CD4-positive, alpha-beta memory T cell (primary cell): ENCODE data around the gene SNX14. TPM values are rescaled to one million over a fixed set of nuclear protein-coding genes. Genes with fewer than 3 reads are reported as not detected.

Source experiments
- CTCF ChIA-PET: fragments of 350-600 bp; sonication (Branson Sonifier 250); formaldehyde crosslinking; loops from one replicate; lab custom pipeline; 2021; ENCODE audit warnings: inconsistent platforms; ENCODE audit not compliant: partially characterized antibody; lab: Charles Lee
- POLR2A ChIA-PET: fragments of 350-600 bp; sonication (Branson Sonifier 250); formaldehyde crosslinking; loops from one replicate; lab custom pipeline; 2021; ENCODE audit not compliant: partially characterized antibody; lab: Charles Lee
- DNase-seq, 5 donors: peaks; one replicate each; pipeline versions ENCODE4 v3.0.0 to v3.0.0-alpha.2; 2020 to 2022; ENCODE audit warnings: mixed read lengths in 1 of 5
- H3K27ac ChIP-seq: one replicate; pipeline ENCODE4 v1.7.0; 2013; ENCODE audit warnings: low read depth, low read length
- H3K27me3 ChIP-seq: 2 replicates; pipeline ENCODE4 v1.7.0; 2013; ENCODE audit warnings: mild to moderate bottlenecking, low read length, moderate library complexity; ENCODE audit not compliant: insufficient read depth
- H3K36me3 ChIP-seq: 2 replicates; pipeline ENCODE4 v1.7.0; 2013; ENCODE audit warnings: mild to moderate bottlenecking, low read length, moderate library complexity; ENCODE audit not compliant: insufficient read depth
- H3K4me1 ChIP-seq: 2 replicates; pipeline ENCODE4 v1.7.0; 2013; ENCODE audit warnings: mild to moderate bottlenecking, low read length, moderate library complexity; ENCODE audit not compliant: insufficient read depth
- H3K4me3 ChIP-seq, 2 donors: one replicate each; pipeline ENCODE4 v1.7.0; 2013; ENCODE audit warnings: low read length in 2 of 2, mild to moderate bottlenecking in 1 of 2
- H3K9me3 ChIP-seq, 2 donors: one replicate each; pipeline ENCODE4 v1.7.0; 2013; ENCODE audit warnings: low read length in 2 of 2, control low read depth in 1 of 2; ENCODE audit not compliant: control insufficient read depth in 1 of 2
- H3K27ac Mint-ChIP-seq, 7 donors: one replicate each; pipeline ENCODE4 v1.8.0; 2020 to 2021; ENCODE audit warnings: mixed read lengths in 7 of 7, mild to moderate bottlenecking in 6 of 7, inconsistent platforms in 3 of 7, moderate library complexity in 3 of 7
- H3K27me3 Mint-ChIP-seq, 2 donors: one replicate each; pipeline ENCODE4 v1.8.0; 2020 to 2021; ENCODE audit warnings: mixed read lengths in 2 of 2
- H3K36me3 Mint-ChIP-seq, 2 donors: one replicate each; pipeline ENCODE4 v1.8.0; 2020 to 2021; ENCODE audit warnings: mixed read lengths in 2 of 2, inconsistent platforms in 1 of 2, mild to moderate bottlenecking in 1 of 2
- H3K4me1 Mint-ChIP-seq, 4 donors: one replicate each; pipeline ENCODE4 v1.8.0; 2020 to 2021; ENCODE audit warnings: mixed read lengths in 4 of 4, mild to moderate bottlenecking in 1 of 4
- H3K4me3 Mint-ChIP-seq, 8 donors: one replicate each; pipeline ENCODE4 v1.8.0; 2020 to 2021; ENCODE audit warnings: mixed read lengths in 8 of 8, mild to moderate bottlenecking in 7 of 8, moderate library complexity in 6 of 8, inconsistent platforms in 3 of 8
- H3K9me3 Mint-ChIP-seq, 8 donors: one replicate each; pipeline ENCODE4 v1.8.0; 2020 to 2021; ENCODE audit warnings: mixed read lengths in 8 of 8, mild to moderate bottlenecking in 5 of 8, inconsistent platforms in 3 of 8, moderate library complexity in 1 of 8
- intact Hi-C: fragments of 100-400 bp; cut with micrococcal nuclease; formaldehyde crosslinking; loops from one replicate; pipeline ENCODE4 v1.15.1; 2023
- polyA plus RNA-seq, 2 donors: library from polyadenylated mRNA; unstranded; fragments of 300-500 nt; fragmentation: Illumina TruSeq; gene quantifications; one replicate each; pipeline ENCODE4 v1.2.3, GENCODE V29; 2021
- total RNA-seq, 2 experiments: library from RNA; stranded (reverse); gene quantifications; one replicate each; pipeline ENCODE4 v1.2.3, GENCODE V29; 2021

SNX14 gene
- total and polyA plus RNA-seq, 4 experiments from 2014 or later: 42.6 to 70.3 (median 60.9) TPM

DNA sequence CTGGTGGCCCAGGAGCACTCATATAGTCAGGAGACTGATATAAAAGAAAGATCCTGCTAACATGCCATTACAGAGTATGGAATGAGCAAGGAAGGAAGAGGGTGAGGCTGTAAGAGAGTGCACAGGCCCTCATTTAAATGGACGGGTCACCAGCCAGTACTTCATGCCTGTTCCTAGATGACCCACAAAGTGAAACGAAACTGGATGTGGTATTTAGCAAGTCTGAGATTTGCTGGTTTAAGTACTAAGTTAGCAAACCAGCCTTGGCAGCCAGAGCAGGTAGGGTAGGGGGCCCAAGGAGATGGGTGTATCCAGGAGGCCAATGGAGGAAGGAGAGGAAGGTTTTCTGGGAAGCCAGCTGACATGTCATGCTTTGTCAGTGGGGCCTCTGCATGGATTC, 127.9 kb downstream of the SNX14 start:
- ChIA-PET CTCF (no interaction called here), POLR2A (no interaction called here)
- DNase-seq: no peak
- no peak overlapping the region for H3K27ac ChIP-seq
- H3K27ac Mint-ChIP-seq: peak overlapping the region in 2 of 7 donors; percentile 0 to 4
- H3K4me3 ChIP-seq: no peak overlapping the region
- no peaks in the 10 kb centered on the region for H3K36me3 Mint-ChIP-seq
- peaks cover 3 to 39% (median 28%) of the 10 kb centered on the region in 4 donors for H3K4me1 Mint-ChIP-seq
- peaks cover 6 to 11% of the 10 kb centered on the region in 2 donors for H3K27me3 Mint-ChIP-seq
- H3K4me3 Mint-ChIP-seq: peak overlapping the region in 2 of 8 donors; percentile 33 to 61
- H3K27me3 ChIP-seq: no peaks in the 10 kb centered on the region
- no peaks in the 10 kb centered on the region for H3K36me3 ChIP-seq
- H3K4me1 ChIP-seq: peaks cover 21% of the 10 kb centered on the region
- intact Hi-C loops: no loop called here
- no peaks in the 10 kb centered on the region for H3K9me3 Mint-ChIP-seq
- no peaks in the 10 kb centered on the region for H3K9me3 ChIP-seq

DNA sequence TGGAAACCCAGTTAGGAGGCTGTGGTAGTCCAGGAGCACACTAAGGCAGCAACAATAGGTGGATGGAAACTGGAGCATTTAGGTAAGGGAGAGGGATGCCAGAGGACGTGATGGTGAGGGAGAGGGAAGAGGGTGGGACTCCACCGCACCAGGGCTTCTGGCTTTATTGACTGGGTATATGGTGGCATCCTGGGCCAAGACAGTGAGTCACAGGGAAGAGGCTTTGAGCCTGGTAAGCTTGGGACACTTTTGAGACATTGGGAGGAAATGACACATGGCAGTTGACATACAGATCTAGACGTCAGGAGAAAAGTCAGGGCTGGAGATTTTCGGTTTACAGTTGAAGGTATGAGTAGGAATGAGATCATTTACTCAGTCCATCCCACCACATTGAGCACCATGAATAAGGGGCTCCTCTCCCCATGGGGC, 128.9 kb downstream of the SNX14 start:
- Mint-ChIP-seq H3K27ac (peak overlapping the region in 1 of 7 donors; percentile 3), H3K9me3 (no peaks in the 10 kb centered on the region), H3K36me3 (no peaks in the 10 kb centered on the region), H3K27me3 (peaks cover 6 to 10% of the 10 kb centered on the region in 2 donors), H3K4me3 (peak overlapping the region in 2 of 8 donors; percentile 3 to 65), H3K4me1 (peaks cover 4 to 42% (median 32%) of the 10 kb centered on the region in 4 donors)
- peaks cover 28% of the 10 kb centered on the region for H3K4me1 ChIP-seq
- no peak overlapping the region for H3K4me3 ChIP-seq
- DNase-seq: no peak
- ChIA-PET POLR2A (no interaction called here), CTCF (interaction anchor here (2.3 to 8.1 kb wide), 2 partner anchors 14 to 18 kb away, joined by 8 to 61 read pairs; partner anchors contain the start of gene NT5E)
- no peaks in the 10 kb centered on the region for H3K9me3 ChIP-seq
- intact Hi-C loops: no loop called here
- no peaks in the 10 kb centered on the region for H3K27me3 ChIP-seq
- H3K36me3 ChIP-seq: no peaks in the 10 kb centered on the region
- no peak overlapping the region for H3K27ac ChIP-seq

DNA sequence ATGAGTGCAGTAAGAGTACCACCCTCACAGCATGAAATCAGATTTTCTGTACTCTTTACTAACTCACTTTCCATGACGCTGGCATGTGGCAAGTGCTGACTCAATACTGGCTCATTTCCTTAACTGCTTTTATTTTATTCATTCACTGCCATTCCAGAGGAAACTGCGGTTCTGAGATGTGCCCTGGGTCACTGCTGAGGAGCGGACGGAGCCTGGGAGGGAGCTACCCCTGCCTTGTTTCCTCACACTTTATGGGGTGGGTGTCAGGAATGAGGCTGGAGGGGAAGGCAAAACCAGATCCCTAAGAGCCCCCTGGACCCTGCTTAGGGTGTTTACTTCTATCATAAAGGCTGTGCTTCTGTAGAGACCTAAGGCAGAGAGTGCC, 129.4 kb downstream of the SNX14 start:
- Mint-ChIP-seq H3K4me3 (no peak overlapping the region), H3K36me3 (no peaks in the 10 kb centered on the region), H3K4me1 (peaks cover 6 to 45% (median 32%) of the 10 kb centered on the region in 4 donors), H3K9me3 (no peaks in the 10 kb centered on the region), H3K27me3 (peaks cover 6 to 10% of the 10 kb centered on the region in 2 donors), H3K27ac (peak overlapping the region in 1 of 7 donors; percentile 3)
- Histone ChIP-seq H3K4me3 (no peak overlapping the region), H3K27me3 (no peaks in the 10 kb centered on the region), H3K27ac (no peak overlapping the region), H3K4me1 (peaks cover 28% of the 10 kb centered on the region), H3K9me3 (no peaks in the 10 kb centered on the region), H3K36me3 (no peaks in the 10 kb centered on the region)
- ChIA-PET POLR2A (no interaction called here), CTCF (interaction anchor here (2.3 to 8.1 kb wide), 2 partner anchors 14 to 18 kb away, joined by 8 to 61 read pairs; partner anchors contain the start of gene NT5E)
- no peak for DNase-seq
- intact Hi-C loops: no loop called here

DNA sequence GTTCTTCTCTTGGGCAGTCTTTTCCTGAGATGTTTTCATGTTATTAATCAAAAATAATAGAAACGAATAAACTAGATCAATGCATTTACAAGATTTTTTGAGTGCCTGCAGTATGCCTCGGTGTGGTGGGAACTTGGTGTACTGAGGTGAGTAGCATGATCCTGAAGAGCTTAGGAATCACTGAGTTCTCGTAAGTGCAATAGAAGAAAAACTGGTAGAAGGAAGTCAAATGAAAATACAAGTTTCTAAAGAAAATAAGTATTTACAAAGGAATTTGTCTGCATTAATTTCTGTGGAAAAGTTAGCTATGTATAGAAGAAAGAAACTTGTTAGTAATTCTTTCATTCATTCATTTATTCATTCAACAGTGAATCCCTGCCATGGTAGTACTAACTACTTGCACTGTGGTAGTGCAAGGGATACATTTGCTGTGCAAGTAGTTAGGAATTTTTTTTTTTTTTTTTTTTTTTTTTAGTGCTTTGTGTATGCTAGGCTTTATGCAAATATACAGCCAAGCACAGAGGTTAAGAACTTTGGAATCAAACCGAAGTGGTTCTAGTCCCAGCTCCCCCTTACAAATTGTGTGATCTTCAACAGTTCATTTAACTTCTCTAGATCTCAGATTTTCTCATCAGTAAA, 129.9 kb downstream of the SNX14 start:
- POLR2A ChIA-PET: no interaction called here
- Mint-ChIP-seq H3K4me1 (peaks cover 6 to 50% (median 32%) of the 10 kb centered on the region in 4 donors), H3K9me3 (no peaks in the 10 kb centered on the region), H3K36me3 (no peaks in the 10 kb centered on the region), H3K27me3 (peaks cover 6 to 10% of the 10 kb centered on the region in 2 donors), H3K4me3 (no peak overlapping the region), H3K27ac (no peak overlapping the region)
- Histone ChIP-seq H3K4me3 (no peak overlapping the region), H3K4me1 (peaks cover 28% of the 10 kb centered on the region), H3K27ac (no peak overlapping the region), H3K36me3 (no peaks in the 10 kb centered on the region), H3K9me3 (no peaks in the 10 kb centered on the region), H3K27me3 (no peaks in the 10 kb centered on the region)
- no peak for DNase-seq
- CTCF ChIA-PET: interaction anchor here (2.3 to 8.1 kb wide), 2 partner anchors 13 to 19 kb away, joined by 8 to 61 read pairs; partner anchors contain the start of gene NT5E
- intact Hi-C loops: no loop called here

DNA sequence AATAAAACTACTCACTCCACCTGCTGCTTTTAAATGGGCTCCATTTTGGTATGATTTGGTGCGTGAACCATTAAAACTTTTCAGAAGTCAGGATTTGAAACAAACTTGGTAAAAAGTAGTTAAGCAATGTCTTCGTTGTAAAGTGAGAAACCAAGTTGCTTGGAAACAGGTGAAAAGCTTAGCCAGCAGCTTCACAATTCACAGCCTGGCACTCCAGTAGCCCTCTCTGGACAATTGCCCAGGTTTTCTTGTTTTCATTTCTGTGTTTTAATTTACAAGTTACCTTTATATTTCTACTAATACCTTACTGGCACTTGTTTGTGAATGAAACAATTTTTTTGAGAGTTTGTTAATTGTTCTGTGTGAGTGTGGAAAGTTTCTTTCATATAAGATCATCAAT, 131.0 kb downstream of the SNX14 start:
- Mint-ChIP-seq H3K36me3 (no peaks in the 10 kb centered on the region), H3K27me3 (peaks cover 6 to 12% of the 10 kb centered on the region in 2 donors), H3K4me1 (peaks cover 6 to 56% (median 32%) of the 10 kb centered on the region in 4 donors), H3K4me3 (no peak overlapping the region), H3K27ac (peak overlapping the region in 1 of 7 donors; percentile 77), H3K9me3 (no peaks in the 10 kb centered on the region)
- Histone ChIP-seq H3K36me3 (no peaks in the 10 kb centered on the region), H3K27me3 (no peaks in the 10 kb centered on the region), H3K9me3 (no peaks in the 10 kb centered on the region), H3K4me3 (no peak overlapping the region), H3K4me1 (peaks cover 28% of the 10 kb centered on the region), H3K27ac (no peak overlapping the region)
- CTCF ChIA-PET: interaction anchor here (2.3 to 8.1 kb wide), 2 partner anchors 12 to 20 kb away, joined by 8 to 61 read pairs; partner anchors contain the start of gene NT5E
- intact Hi-C loops: no loop called here
- DNase-seq: no peak
- POLR2A ChIA-PET: interaction anchor here (1.3 to 2.4 kb wide), 2 partner anchors 13 to 14 kb away, joined by 3 to 12 read pairs; partner anchors contain the start of gene NT5E

DNA sequence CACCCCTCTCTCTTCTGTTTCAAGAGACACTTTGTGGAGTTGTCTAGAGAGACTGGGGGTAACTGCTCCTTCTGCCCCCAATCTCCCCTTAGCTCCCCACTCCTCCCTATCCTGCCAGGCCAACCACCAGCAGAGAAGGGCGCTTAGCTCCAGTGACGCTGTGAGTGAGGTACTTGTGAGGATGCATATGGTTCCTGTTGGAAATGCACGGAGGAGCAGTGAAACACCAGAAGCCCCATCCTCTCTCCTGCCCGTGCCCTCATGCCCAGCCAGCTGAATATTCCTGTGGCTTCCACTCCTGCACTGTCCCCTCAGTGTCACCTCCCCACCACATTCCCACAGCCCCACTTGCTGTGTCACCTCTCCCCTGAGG, 131.9 kb downstream of the SNX14 start:
- Mint-ChIP-seq H3K4me1 (peaks cover 6 to 56% (median 34%) of the 10 kb centered on the region in 4 donors), H3K36me3 (no peaks in the 10 kb centered on the region), H3K9me3 (no peaks in the 10 kb centered on the region), H3K4me3 (peak overlapping the region in 5 of 8 donors; percentile 5 to 52 (median 33)), H3K27ac (peak overlapping the region in 6 of 7 donors; percentile 7 to 83 (median 68)), H3K27me3 (peaks cover 6 to 12% of the 10 kb centered on the region in 2 donors)
- Histone ChIP-seq H3K9me3 (no peaks in the 10 kb centered on the region), H3K27me3 (no peaks in the 10 kb centered on the region), H3K36me3 (no peaks in the 10 kb centered on the region), H3K27ac (no peak overlapping the region), H3K4me1 (peaks cover 28% of the 10 kb centered on the region), H3K4me3 (no peak overlapping the region)
- ChIA-PET CTCF (interaction anchor here (1.0 to 8.1 kb wide), 2 partner anchors 21 to 62 kb away, joined by 3 to 61 read pairs; no protein-coding TSS in a partner anchor), POLR2A (interaction anchor here (0.8 to 2.4 kb wide), 3 partner anchors 12 to 181 kb away, joined by 3 to 12 read pairs (median 4); partner anchors contain the start of genes NT5E and SYNCRIP)
- DNase-seq: no peak
- intact Hi-C loops: no loop called here
